Kidney epithelial cell (primary cell): Measurements from ENCODE around the gene ATMIN. TPM values are rescaled to one million over a fixed set of nuclear protein-coding genes. Genes with fewer than 3 reads are reported as not detected.

Source experiments
- DNase-seq: peaks from one replicate; pipeline ENCODE4 v3.0.0-alpha.2; 2010; ENCODE audit warnings: low read depth
- H3K27me3 ChIP-seq: 2 replicates; pipeline ENCODE4 v1.6.0; 2011; ENCODE audit warnings: low read length; ENCODE audit not compliant: control insufficient read depth, insufficient read depth
- H3K36me3 ChIP-seq: 2 replicates; pipeline ENCODE4 v1.5.1; 2011; ENCODE audit warnings: low read length; ENCODE audit not compliant: control insufficient read depth, insufficient read depth
- H3K4me3 ChIP-seq: 2 replicates; pipeline ENCODE4 v1.5.1; 2011; ENCODE audit warnings: low read depth, mild to moderate bottlenecking, control low read depth, low read length
- total RNA-seq: library from RNA; depleted of rRNA; stranded (reverse); fragments of >200 nt; gene quantifications from 2 replicates; pipeline ENCODE4 v1.2.3, GENCODE V29; 2015
- TF ChIP-seq, protein P1 (sequence below): IDR thresholded peaks from 2 replicates; pipeline ENCODE4 v1.5.1; 2011; ENCODE audit warnings: mild to moderate bottlenecking, moderate library complexity, low read length, control low read depth, inconsistent platforms; ENCODE audit not compliant: insufficient read depth, poor library complexity, severe bottlenecking

Gene ATMIN, protein sequence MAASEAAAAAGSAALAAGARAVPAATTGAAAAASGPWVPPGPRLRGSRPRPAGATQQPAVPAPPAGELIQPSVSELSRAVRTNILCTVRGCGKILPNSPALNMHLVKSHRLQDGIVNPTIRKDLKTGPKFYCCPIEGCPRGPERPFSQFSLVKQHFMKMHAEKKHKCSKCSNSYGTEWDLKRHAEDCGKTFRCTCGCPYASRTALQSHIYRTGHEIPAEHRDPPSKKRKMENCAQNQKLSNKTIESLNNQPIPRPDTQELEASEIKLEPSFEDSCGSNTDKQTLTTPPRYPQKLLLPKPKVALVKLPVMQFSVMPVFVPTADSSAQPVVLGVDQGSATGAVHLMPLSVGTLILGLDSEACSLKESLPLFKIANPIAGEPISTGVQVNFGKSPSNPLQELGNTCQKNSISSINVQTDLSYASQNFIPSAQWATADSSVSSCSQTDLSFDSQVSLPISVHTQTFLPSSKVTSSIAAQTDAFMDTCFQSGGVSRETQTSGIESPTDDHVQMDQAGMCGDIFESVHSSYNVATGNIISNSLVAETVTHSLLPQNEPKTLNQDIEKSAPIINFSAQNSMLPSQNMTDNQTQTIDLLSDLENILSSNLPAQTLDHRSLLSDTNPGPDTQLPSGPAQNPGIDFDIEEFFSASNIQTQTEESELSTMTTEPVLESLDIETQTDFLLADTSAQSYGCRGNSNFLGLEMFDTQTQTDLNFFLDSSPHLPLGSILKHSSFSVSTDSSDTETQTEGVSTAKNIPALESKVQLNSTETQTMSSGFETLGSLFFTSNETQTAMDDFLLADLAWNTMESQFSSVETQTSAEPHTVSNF
- 40.3 and 43.5 TPM in 2 replicates for total RNA-seq

DNA sequence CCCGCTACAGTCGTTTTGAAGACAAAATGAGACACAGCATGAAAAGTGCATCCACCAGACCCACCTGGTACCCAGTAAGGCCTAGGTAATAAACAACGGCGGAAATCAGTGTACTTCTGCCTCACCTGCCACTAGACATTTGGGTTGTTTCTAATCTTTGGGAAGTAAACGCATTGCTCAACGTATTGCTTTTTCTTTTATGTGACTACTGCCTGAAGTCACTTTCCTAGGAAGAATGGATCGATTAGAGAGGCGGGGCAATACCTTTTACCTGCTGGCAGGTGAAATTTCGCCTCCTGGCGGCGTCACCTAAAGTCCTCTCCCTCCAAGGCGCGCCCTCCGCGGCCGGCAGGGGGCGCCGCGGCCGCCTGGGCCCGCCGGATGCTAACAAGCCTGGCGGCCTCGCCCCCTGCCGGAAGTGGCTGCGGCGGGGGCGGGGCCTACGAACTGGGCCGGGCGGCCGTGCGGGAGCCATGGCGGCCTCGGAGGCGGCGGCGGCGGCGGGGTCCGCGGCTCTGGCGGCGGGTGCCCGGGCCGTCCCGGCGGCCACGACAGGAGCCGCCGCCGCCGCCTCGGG lies at the start of gene ATMIN:
TSS of gene ATMIN (plus strand) at position 445 of the 577 bp plus-strand sequence. CDS start at position 474, 29 bp downstream.
- H3K27me3 ChIP-seq, result no peaks in the 10 kb centered on the region
- H3K36me3 ChIP-seq, result no peaks in the 10 kb centered on the region
- TF ChIP-seq, protein P1, sequence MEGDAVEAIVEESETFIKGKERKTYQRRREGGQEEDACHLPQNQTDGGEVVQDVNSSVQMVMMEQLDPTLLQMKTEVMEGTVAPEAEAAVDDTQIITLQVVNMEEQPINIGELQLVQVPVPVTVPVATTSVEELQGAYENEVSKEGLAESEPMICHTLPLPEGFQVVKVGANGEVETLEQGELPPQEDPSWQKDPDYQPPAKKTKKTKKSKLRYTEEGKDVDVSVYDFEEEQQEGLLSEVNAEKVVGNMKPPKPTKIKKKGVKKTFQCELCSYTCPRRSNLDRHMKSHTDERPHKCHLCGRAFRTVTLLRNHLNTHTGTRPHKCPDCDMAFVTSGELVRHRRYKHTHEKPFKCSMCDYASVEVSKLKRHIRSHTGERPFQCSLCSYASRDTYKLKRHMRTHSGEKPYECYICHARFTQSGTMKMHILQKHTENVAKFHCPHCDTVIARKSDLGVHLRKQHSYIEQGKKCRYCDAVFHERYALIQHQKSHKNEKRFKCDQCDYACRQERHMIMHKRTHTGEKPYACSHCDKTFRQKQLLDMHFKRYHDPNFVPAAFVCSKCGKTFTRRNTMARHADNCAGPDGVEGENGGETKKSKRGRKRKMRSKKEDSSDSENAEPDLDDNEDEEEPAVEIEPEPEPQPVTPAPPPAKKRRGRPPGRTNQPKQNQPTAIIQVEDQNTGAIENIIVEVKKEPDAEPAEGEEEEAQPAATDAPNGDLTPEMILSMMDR, result peak; percentile 80
- peak within 1 kb of the TSS; percentile 77 for H3K4me3 ChIP-seq
- DNase-seq, result peak; percentile 37

DNA sequence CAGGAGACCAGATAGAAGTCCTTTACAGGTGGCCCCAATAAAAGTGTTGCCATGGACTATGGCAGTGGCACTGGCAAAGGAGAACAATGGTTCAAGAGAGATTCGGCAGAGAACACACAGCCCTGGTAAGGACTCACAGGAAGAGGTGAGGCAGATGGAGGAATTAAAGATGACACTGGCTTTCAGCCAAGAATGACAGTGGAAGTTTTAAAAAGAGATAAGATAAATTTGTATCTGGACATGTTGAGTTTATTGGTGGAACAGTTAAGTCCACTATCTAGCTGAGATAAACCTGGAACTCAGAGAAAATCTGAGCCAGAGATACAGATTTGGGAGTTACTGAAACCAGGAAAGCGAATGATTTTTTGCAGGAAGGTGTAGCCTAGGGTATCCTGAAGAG lies 49.1 kb upstream of the ATMIN start:
- Histone ChIP-seq H3K27me3 (no peaks in the 10 kb centered on the region), H3K4me3 (no peak overlapping the region), H3K36me3 (no peaks in the 10 kb centered on the region)
- TF ChIP-seq, protein P1, result no peak
- no peak for DNase-seq

DNA sequence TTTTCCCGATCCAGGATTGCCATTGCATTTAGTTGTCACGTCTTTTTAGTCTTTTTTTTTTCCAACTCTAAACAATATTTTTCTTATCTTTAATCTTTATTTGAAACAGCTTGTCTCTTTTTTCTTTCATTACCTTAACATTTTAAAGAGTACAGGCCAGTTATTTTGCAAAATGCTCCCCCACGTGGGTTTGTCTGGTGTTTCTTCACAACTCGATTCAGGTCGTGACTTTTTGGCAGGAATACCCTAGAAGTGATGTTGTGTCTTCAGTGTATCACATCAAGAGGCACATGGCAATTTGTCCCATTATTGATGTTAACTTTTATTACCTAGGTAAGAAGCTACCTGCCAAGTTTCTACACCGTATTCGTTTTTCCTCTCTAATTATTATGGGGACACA lies 46.9 kb upstream of the ATMIN start:
- H3K36me3 ChIP-seq, result no peaks in the 10 kb centered on the region
- no peak overlapping the region for H3K4me3 ChIP-seq
- no peak for DNase-seq
- TF ChIP-seq, protein P1, result no peak
- no peaks in the 10 kb centered on the region for H3K27me3 ChIP-seq

DNA sequence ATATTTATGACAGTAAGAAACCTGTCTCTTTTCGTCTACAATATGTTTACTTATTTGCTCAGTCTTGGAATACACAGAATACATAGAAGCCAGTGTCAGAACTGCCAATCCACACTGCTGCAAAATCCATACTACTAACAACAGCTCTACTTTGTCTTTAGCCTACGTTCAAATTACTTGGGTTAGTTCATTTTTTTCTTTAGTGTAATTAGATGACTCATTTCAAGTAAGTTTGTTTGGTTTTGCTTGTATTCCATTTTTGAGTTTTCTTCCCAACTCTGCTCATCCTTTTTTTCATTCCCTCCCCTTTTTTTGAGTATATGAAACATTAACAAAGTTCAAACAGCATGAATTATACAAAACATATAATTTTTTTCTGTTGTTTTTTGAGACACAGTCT lies 45.8 kb upstream of the ATMIN start:
- TF ChIP-seq, protein P1, result no peak
- no peak overlapping the region for H3K4me3 ChIP-seq
- H3K27me3 ChIP-seq, result no peaks in the 10 kb centered on the region
- no peaks in the 10 kb centered on the region for H3K36me3 ChIP-seq
- DNase-seq, result no peak

DNA sequence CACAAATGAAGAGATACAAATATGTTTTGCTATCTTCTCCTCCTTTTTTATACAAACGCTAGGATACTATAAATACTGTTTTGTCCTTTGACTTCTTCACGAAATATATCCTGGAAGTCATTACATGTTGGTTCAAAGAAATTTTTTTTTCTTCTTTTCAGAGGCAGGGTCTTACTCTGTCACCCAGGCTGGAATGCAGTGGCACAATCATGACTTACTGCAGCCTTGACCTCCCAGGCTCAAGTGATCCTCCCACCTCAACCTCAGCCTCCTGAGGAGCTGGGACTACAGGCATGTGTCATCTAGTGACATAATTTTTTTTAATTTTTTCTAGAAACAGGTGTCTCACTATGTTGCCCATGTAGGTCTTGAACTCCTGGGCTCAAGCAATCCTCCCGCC lies 45.1 kb upstream of the ATMIN start:
- no peak overlapping the region for H3K4me3 ChIP-seq
- no peaks in the 10 kb centered on the region for H3K27me3 ChIP-seq
- DNase-seq, result no peak
- TF ChIP-seq, protein P1, result no peak
- no peaks in the 10 kb centered on the region for H3K36me3 ChIP-seq
